Measurements from ENCODE around the gene PANX1.

Gene PANX1

GRCh38 chr11:94186342-94187203 lies 57.9 kb downstream of the PANX1 start:
- peak in 1 of 2 experiments; percentile 14 for DNase-seq

- DNase-seq = no peak
Measured at GRCh38 chr11:94193288-94193687, 64.6 kb downstream of the PANX1 start.

GRCh38 chr11:94194712-94195111 lies 66.1 kb downstream of the PANX1 start:
- DNase-seq = no peak

GRCh38 chr11:94196363-94196762 lies 67.7 kb downstream of the PANX1 start:
- no peak for DNase-seq

- DNase-seq = no peak
Measured at GRCh38 chr11:94198718-94199117, 70.1 kb downstream of the PANX1 start.

- no peak for DNase-seq
Measured at GRCh38 chr11:94199136-94200130, 70.8 kb downstream of the PANX1 start.

GRCh38 chr11:94201004-94201465 lies 72.4 kb downstream of the PANX1 start:
- DNase-seq = no peak

GRCh38 chr11:94203070-94203469 lies 74.4 kb downstream of the PANX1 start:
- DNase-seq = no peak

GRCh38 chr11:94211261-94211830 lies 82.7 kb downstream of the PANX1 start:
- no peak for DNase-seq

GRCh38 chr11:94212898-94213297 lies 84.3 kb downstream of the PANX1 start:
- no peak for DNase-seq

- no peak for DNase-seq
Measured at GRCh38 chr11:94217705-94218104, 89.1 kb downstream of the PANX1 start.

GRCh38 chr11:94218372-94218771 lies 89.7 kb downstream of the PANX1 start:
- no peak for DNase-seq

- peak in 1 of 2 experiments; percentile 11 for DNase-seq
Measured at GRCh38 chr11:94219771-94220170, 91.1 kb downstream of the PANX1 start.

- no peak for DNase-seq
Measured at GRCh38 chr11:94224078-94224477, 95.4 kb downstream of the PANX1 start.
